Pancreas (tissue), 10 donors: Measurements from ENCODE around the gene TENM4. TPM values are rescaled to one million over a fixed set of nuclear protein-coding genes. Genes with fewer than 3 reads are reported as not detected.
A peak's percentile ranks its signal among the peaks of the same experiment; 100 is the strongest.

Experiments
- ATAC-seq, 4 donors: fragments of 200-7000 bp; cut with Tn5 transposase; one replicate each; pipeline versions ENCODE4 v1.8.0 to v1.9.1; 2020; ENCODE audit warnings: mild to moderate bottlenecking in 4 of 4, moderate library complexity in 4 of 4
- DNase-seq, 6 donors: peaks; one replicate each; pipeline ENCODE4 v3.0.0-alpha.2; 2020
- FAIRE-seq: peaks from 2 replicates; lab custom pipeline; 2012; peaks lifted over from hg19 to GRCh38; lab: Jason Lieb, UNC
- H3K27ac ChIP-seq, 4 donors: fragments of 200-600 bp; sonication (generic); 1 replicate in 3 of 4; 2 replicates in 1 of 4; pipeline versions ENCODE4 v1.5.0 to v1.8.0; 2020
- H3K27me3 ChIP-seq, 4 donors: fragments of 200-600 bp; one replicate each; pipeline ENCODE4 v1.8.0; 2021
- H3K36me3 ChIP-seq, 3 donors: fragments of 200-600 bp; sonication (generic) in 1 of 3; one replicate each; pipeline versions ENCODE4 v1.5.0 to v1.8.0; 2020 to 2021
- H3K4me1 ChIP-seq, 3 donors: fragments of 200-600 bp; one replicate each; pipeline ENCODE4 v1.8.0; 2021
- H3K4me3 ChIP-seq, 4 donors: fragments of 200-600 bp; sonication (generic) in 2 of 4; one replicate each; pipeline versions ENCODE4 v1.5.0 to v1.8.0; 2020 to 2021
- H3K9me3 ChIP-seq, 4 donors: fragments of 200-600 bp; one replicate each; pipeline ENCODE4 v1.8.0; 2021
- WGBS, 2 donors: extraction: QIAGEN DNeasy Blood & Tissue Kit; methylation state at CpG; one replicate each; pipeline ENCODE4 v1.1.7; 2013; 5-methylcytosine and 5-hydroxymethylcytosine counted together
- intact Hi-C, 3 donors: fragments of 100-400 bp; cut with DNase I; formaldehyde crosslinking; loops; one replicate each; pipeline versions ENCODE4 v1.11.1 to v1.14.2; 2022
- polyA plus RNA-seq, 2 donors: library from polyadenylated mRNA; stranded (reverse); fragments of 200-250 nt; gene quantifications; one replicate each; pipeline ENCODE4 v1.2.3, GENCODE V29; 2013
- total RNA-seq, 6 donors: library from RNA; stranded (reverse); fragmentation: NEBNext Ultra II Directional in 4 of 6; extraction: Animal tissue kit (Norgen Biotek cat#: 25700) in 4 of 6; gene quantifications; one replicate each; pipeline versions ENCODE4 v1.2.1 to v1.2.4, GENCODE V29; 2021 to 2023
- TF ChIP-seq, protein P1 (sequence below), 4 donors: fragments of 200-600 bp; sonication (generic) in 3 of 4; IDR thresholded peaks; one replicate each; pipeline versions ENCODE4 v1.5.0 to v1.8.0; 2021; ENCODE audit warnings: antibody characterized with exemption in 4 of 4
- donor health status: healthy with polysubstance abuse.
- donor health status: DM: no; HTN: no; CAD: no; lungs with moderate emphysema.
- donor health status: DM: no; HTN: no; CAD: no.
- donor health status: control.
- donor health status: control.
- donor health status: Bipolar disorder and iron deficiency.
- donor health status: DM: yes; HTN: yes; CAD: no.
- donor health status: DM: no; HTN: no; CAD: no.
- donor health status: DM: no; HTN: no; CAD: no.
- donor health status: DM: yes; HTN: yes; CAD: no.

Gene TENM4
- total and polyA plus RNA-seq, 8 donors = 0.37 to 6.8 (median 1.3) TPM

DNA sequence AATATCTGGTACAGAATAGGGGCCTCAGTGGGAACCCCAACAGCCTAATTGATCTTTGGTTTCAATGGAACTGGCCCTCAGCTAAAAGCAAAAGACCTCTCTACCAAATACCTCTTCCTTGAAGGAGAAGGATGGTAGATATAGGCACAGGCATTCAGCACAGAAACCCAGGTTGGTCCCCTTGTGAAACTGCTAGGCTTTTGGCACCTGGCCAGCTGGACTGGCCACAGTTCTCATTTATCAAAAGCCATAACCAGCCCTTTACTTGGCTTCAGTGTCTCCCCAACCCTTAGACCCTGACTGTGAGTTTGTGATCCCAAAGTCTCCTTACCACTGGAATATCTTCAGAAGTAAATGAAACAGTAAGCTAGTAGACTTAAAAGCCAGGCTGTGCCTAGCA lies 152.9 kb downstream of the TENM4 start:
- Histone ChIP-seq H3K4me1 (no peaks in the 10 kb centered on the region), H3K36me3 (no peaks in the 10 kb centered on the region), H3K4me3 (no peak overlapping the region), H3K27ac (no peak overlapping the region), H3K9me3 (no peaks in the 10 kb centered on the region), H3K27me3 (no peaks in the 10 kb centered on the region)
- intact Hi-C loops = no loop called here
- ATAC-seq = no peak
- peak in 1 of 6 donors; percentile 31 for DNase-seq
- TF ChIP-seq, protein P1, sequence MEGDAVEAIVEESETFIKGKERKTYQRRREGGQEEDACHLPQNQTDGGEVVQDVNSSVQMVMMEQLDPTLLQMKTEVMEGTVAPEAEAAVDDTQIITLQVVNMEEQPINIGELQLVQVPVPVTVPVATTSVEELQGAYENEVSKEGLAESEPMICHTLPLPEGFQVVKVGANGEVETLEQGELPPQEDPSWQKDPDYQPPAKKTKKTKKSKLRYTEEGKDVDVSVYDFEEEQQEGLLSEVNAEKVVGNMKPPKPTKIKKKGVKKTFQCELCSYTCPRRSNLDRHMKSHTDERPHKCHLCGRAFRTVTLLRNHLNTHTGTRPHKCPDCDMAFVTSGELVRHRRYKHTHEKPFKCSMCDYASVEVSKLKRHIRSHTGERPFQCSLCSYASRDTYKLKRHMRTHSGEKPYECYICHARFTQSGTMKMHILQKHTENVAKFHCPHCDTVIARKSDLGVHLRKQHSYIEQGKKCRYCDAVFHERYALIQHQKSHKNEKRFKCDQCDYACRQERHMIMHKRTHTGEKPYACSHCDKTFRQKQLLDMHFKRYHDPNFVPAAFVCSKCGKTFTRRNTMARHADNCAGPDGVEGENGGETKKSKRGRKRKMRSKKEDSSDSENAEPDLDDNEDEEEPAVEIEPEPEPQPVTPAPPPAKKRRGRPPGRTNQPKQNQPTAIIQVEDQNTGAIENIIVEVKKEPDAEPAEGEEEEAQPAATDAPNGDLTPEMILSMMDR (IDR thresholded peaks at IDR 0.05) = no peak
- FAIRE-seq = no peak

DNA sequence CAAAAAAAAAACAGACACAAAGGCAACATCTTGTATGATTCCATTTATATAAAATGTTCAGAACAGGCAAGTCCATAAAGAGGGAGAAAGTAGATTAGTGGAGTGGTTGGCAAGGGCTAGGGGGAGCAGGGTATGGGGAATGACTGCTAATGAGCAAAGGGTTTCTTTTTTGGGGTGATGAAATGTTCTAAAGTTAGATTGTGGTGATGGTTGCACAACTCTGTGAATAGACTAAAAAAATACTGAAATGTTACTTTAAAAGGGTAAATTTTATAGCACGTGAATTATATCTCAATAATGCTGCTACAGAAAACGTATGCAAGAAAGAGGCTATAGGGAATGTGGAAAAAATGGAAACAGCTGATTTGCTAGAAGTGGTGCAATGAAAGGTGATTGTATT lies 155.1 kb downstream of the TENM4 start:
- TF ChIP-seq, protein P1 (IDR thresholded peaks at IDR 0.05) = no peak
- no peaks in the 10 kb centered on the region for H3K9me3 ChIP-seq
- no peak overlapping the region for H3K27ac ChIP-seq
- FAIRE-seq (no peak), ATAC-seq (no peak), DNase-seq (no peak)
- 54 to 58% methylated on average over 2 of the region's 2 CpGs for WGBS, 2 donors
- H3K27me3 ChIP-seq = no peaks in the 10 kb centered on the region
- H3K4me3 ChIP-seq = no peak overlapping the region
- no peaks in the 10 kb centered on the region for H3K36me3 ChIP-seq
- intact Hi-C loops = no loop called here
- no peaks in the 10 kb centered on the region for H3K4me1 ChIP-seq

DNA sequence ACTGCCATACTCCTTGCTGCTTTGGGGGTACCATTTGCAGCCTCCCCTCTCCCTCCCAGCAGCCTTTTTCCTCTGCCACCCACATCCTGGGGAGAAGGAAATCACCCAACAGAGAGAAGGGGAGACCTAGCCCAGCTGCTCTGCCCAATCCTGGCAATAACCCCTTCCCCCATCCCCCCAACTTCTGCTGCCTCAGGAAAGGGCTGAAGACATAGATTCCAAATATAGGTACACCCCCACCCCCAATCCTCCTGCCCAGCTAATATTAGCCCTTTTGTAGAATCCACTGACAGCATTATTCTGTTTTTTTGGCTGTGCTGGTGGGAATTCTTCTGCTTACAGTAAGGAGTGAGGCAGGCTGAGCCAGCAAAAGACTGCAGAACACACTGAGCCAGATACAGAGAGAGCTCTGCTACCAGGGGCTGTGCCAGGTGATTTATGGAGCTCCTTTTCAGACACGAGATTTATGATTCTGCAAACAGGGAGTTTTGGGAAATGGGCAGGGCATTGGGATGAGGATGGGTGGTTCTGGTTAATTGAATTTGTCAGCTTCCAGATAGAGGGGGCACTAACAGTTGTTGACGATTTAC lies 164.0 kb downstream of the TENM4 start:
- WGBS, 2 donors = 51 to 65% methylated on average over 2 of the region's 2 CpGs

DNA sequence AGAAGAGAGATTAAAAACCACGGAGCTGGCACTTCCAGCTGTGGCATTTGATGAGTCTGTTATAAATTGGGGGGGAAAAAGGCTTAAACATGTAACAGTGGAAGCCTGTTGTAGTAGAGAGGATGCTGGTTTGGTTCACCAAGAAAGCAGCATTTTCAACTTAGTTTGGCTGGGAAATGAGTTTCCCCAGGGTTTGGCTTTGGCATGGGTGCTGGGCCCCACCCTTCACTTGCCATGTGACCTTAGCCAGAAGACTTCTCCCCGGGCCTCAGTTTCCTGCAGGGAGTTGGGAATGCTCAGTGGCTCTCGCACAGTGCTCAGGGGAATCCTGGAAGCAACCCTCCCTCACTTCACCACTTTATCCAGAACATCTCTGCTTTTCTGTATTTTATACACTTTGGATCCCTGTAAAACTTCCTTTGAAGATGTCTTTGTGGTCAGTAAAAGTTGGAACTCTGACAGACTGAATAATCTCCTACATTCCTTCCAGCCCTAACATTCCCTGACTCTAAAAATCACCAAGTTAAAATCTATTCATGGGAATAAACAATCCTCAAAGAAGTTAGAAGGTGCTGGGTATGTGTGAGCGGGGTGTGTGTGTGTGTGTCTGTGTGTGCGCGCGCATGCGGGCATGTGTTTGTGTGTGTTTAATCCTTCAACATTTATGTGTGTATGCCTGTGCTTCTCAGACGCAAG lies 166.0 kb downstream of the TENM4 start:
- Histone ChIP-seq H3K4me3 (no peak overlapping the region), H3K27me3 (no peaks in the 10 kb centered on the region), H3K4me1 (no peaks in the 10 kb centered on the region), H3K36me3 (no peaks in the 10 kb centered on the region), H3K9me3 (no peaks in the 10 kb centered on the region), H3K27ac (no peak overlapping the region)
- DNase-seq = no peak
- TF ChIP-seq, protein P1 (IDR thresholded peaks at IDR 0.05) = no peak
- WGBS, 2 donors = 55 to 74% methylated on average over 9 of the region's 9 CpGs
- intact Hi-C loops = no loop called here
- no peak for ATAC-seq
- no peak for FAIRE-seq

More for the DNA sequence above, 164.0 kb downstream of the TENM4 start:
- FAIRE-seq (no peak), DNase-seq (no peak), ATAC-seq (no peak)
- Histone ChIP-seq H3K36me3 (no peaks in the 10 kb centered on the region), H3K4me1 (no peaks in the 10 kb centered on the region), H3K27me3 (no peaks in the 10 kb centered on the region), H3K4me3 (no peak overlapping the region), H3K9me3 (no peaks in the 10 kb centered on the region), H3K27ac (no peak overlapping the region)
- intact Hi-C loops = no loop called here
- TF ChIP-seq, protein P1 (IDR thresholded peaks at IDR 0.05) = no peak

DNA sequence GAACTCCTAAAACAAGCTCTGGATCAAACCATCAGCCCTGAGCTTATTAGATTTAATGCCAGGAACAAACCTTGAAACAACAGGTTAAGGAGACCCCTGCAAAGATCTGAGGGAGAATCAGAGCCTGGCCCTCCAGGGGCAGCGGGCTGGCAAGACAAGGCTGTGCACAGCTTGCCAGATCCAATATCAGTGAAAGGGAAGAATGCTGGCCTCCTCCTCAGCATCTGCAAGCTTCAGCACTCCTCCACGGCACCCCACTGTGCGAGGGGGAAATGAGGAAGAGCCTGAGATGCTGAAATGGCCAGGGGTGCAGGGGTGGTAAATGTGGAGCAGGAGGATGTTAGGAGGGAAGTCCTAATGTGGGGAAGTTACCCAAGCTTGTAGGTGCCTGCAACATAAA lies 167.0 kb downstream of the TENM4 start:
- no peak for FAIRE-seq
- Histone ChIP-seq H3K4me1 (no peaks in the 10 kb centered on the region), H3K27ac (no peak overlapping the region), H3K4me3 (no peak overlapping the region), H3K27me3 (no peaks in the 10 kb centered on the region), H3K9me3 (no peaks in the 10 kb centered on the region), H3K36me3 (no peaks in the 10 kb centered on the region)
- intact Hi-C loops = no loop called here
- TF ChIP-seq, protein P1 (IDR thresholded peaks at IDR 0.05) = no peak
- WGBS, 2 donors = 76 to 85% methylated on average over 3 of the region's 3 CpGs
- DNase-seq = no peak
- no peak for ATAC-seq
